K562 (cell line): ENCODE data around the gene ZSCAN5C.

Experiments
- ESRRA ChIP-seq: fragments of 450-650 bp; IDR thresholded peaks from 2 replicates; pipeline ENCODE4 v1.6.1; 2014; ENCODE audit warnings: low read depth, mild to moderate bottlenecking, moderate library complexity, borderline replicate concordance
- SOX6 ChIP-seq: fragments of 450-650 bp; IDR thresholded peaks from 2 replicates; pipeline ENCODE4 v1.6.1; 2014; ENCODE audit warnings: mild to moderate bottlenecking

DNA sequence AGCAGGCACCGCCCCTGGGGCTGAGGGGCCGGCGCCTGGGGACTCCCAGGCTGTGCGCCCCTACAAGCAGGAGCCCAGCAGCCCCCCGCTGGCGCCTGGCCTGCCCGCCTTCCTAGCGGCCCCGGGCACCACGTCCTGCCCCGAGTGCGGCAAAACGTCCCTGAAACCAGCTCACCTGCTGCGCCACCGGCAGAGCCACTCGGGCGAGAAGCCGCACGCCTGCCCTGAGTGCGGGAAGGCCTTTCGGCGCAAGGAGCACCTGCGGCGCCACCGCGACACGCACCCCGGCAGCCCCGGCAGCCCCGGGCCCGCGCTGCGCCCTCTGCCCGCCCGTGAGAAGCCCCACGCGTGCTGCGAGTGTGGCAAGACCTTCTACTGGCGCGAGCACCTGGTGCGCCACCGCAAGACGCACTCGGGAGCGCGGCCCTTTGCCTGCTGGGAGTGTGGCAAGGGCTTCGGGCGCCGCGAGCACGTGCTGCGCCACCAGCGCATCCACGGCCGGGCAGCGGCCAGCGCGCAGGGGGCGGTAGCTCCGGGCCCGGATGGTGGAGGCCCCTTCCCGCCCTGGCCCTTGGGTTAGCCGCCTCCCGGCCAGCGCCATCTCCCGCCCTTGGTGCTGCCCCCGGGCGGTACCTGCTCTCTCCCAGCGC, 42.3 kb upstream of the ZSCAN5C start:
- TF ChIP-seq ESRRA (no peak), SOX6 (no peak)
